PC-3 (cell line): ENCODE data around the gene TSSK2. TPM values are rescaled to one million over a fixed set of nuclear protein-coding genes. Genes with fewer than 3 reads are reported as not detected.

ENCODE experiments used
- ATAC-seq: fragments of 200-7000 bp; cut with Tn5 transposase; 2 replicates; pipeline ENCODE4 v1.9.1; 2020; ENCODE audit warnings: mild to moderate bottlenecking, moderate library complexity
- BruUV-seq: library from RNA; stranded (reverse); fragments of 400-500 nt; replicated peaks from 2 replicates; lab custom pipeline; 2021; lab: Mats Ljungman, UMichigan
- CTCF ChIA-PET: fragments of 300-600 bp; sonication (Branson Sonifier 250); formaldehyde crosslinking; loops from one replicate; lab custom pipeline; 2022; ENCODE audit warnings: antibody characterized with exemption; lab: Charles Lee
- POLR2A ChIA-PET: fragments of 300-600 bp; sonication (Branson Sonifier 250); formaldehyde crosslinking; loops from one replicate; lab custom pipeline; 2022; ENCODE audit warnings: antibody characterized with exemption; ENCODE audit not compliant: unreplicated experiment; lab: Charles Lee
- DNase-seq: peaks from one replicate; pipeline ENCODE4 v3.0.0-alpha.2; 2015
- H2AFZ ChIP-seq: fragments of 300-600 bp; sonication (generic); 2 replicates; pipeline ENCODE4 v1.6.0; 2016; ENCODE audit warnings: antibody characterized with exemption, low read length
- H3F3A ChIP-seq: fragments of 300-600 bp; sonication (generic); one replicate; pipeline ENCODE4 v1.6.0; 2017; ENCODE audit warnings: antibody characterized with exemption, low read length, control low read depth, mild to moderate bottlenecking; ENCODE audit not compliant: unreplicated experiment
- H3K27ac ChIP-seq: fragments of 300-600 bp; sonication (generic); 2 replicates; pipeline ENCODE4 v1.5.1; 2016; ENCODE audit warnings: mild to moderate bottlenecking, low read length
- H3K27me3 ChIP-seq: fragments of 300-600 bp; sonication (generic); 2 replicates; pipeline ENCODE4 v1.6.1; 2016; ENCODE audit warnings: low read length, mixed read lengths
- H3K36me3 ChIP-seq: fragments of 300-600 bp; sonication (generic); 2 replicates; pipeline ENCODE4 v1.6.1; 2016; ENCODE audit warnings: low read depth, mixed run types, low read length, mixed read lengths
- H3K4me1 ChIP-seq: fragments of 300-600 bp; sonication (generic); 2 replicates; pipeline ENCODE4 v1.5.1; 2016; ENCODE audit warnings: low read length; ENCODE audit not compliant: insufficient read depth
- H3K4me2 ChIP-seq: fragments of 300-600 bp; sonication (generic); 2 replicates; pipeline ENCODE4 v1.6.0; 2016; ENCODE audit warnings: low read length
- H3K4me3 ChIP-seq: fragments of 300-600 bp; sonication (generic); 2 replicates; pipeline ENCODE4 v1.5.1; 2016; ENCODE audit warnings: mild to moderate bottlenecking, low read length, mixed read lengths
- H3K79me2 ChIP-seq: fragments of 300-600 bp; sonication (generic); 2 replicates; pipeline ENCODE4 v1.6.1; 2017; ENCODE audit warnings: low read length, mixed read lengths
- H3K9ac ChIP-seq: fragments of 300-600 bp; sonication (generic); 2 replicates; pipeline ENCODE4 v1.6.0; 2016; ENCODE audit warnings: mild to moderate bottlenecking, low read length
- H3K9me2 ChIP-seq: fragments of 300-600 bp; sonication (generic); replicated peaks from 2 replicates; pipeline ENCODE4 v1.6.1; 2016; ENCODE audit warnings: mixed run types, low read length, mixed read lengths
- H3K9me3 ChIP-seq: fragments of 300-600 bp; sonication (generic); 2 replicates; pipeline ENCODE4 v1.6.1; 2016; ENCODE audit warnings: low read length, mixed read lengths
- H4K20me1 ChIP-seq: fragments of 300-600 bp; sonication (generic); 2 replicates; pipeline ENCODE4 v1.6.1; 2016; ENCODE audit warnings: low read length, mixed read lengths
- EZH2 ChIP-seq: fragments of 300-600 bp; sonication (generic); IDR thresholded peaks from one replicate; pipeline ENCODE4 v1.6.1; 2017; ENCODE audit warnings: antibody characterized with exemption, mild to moderate bottlenecking, low read length; ENCODE audit not compliant: unreplicated experiment
- EZH2phosphoT487 ChIP-seq: fragments of 300-600 bp; sonication (generic); IDR thresholded peaks from 2 replicates; pipeline ENCODE4 v1.6.1; 2018; ENCODE audit warnings: mild to moderate bottlenecking, antibody characterized with exemption, low read length, borderline replicate concordance
- intact Hi-C: fragments of 100-400 bp; cut with micrococcal nuclease; formaldehyde crosslinking; loops from 2 replicates; pipeline ENCODE4 v1.9.0; 2023
- total RNA-seq: library from RNA; depleted of rRNA; stranded (reverse); fragments of >200 nt; gene quantifications from 2 replicates; pipeline ENCODE4 v1.2.3, GENCODE V29; 2014
- TF ChIP-seq, protein P1 (sequence below): fragments of 300-600 bp; sonication (generic); conservative IDR thresholded peaks from 2 replicates; pipeline ENCODE4 v1.5.1; 2017; ENCODE audit warnings: antibody characterized with exemption, low read depth, mild to moderate bottlenecking, low read length

The TSSK2 gene
- total RNA-seq, 1 experiment from 2014 or later: not detected

DNA sequence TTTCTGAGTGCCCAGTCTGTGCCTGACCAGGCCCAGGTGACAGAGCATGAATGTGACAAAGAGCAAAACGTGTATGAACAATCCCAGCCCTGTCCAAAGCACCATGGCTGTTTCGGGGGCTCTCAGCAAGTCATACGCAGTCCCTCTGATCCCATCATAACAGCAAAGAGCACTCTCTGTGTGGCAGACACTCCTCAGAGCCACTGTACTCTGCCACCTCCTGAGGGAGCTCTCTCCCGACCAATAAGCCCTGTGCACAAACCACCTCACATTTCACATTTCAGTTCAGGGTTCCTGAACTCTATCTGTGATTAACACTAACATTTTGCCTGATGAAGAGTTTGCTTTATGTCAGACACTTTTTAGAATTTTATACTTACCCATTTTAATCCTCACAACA, 15.5 kb upstream of the TSSK2 start:
- Histone ChIP-seq H3K79me2 (peaks cover 86% of the 10 kb centered on the region), H4K20me1 (peaks cover 53% of the 10 kb centered on the region; the same call in 1 of the 2 replicates), H3K9me3 (no peaks in the 10 kb centered on the region), H3K9ac (no peak overlapping the region), H3F3A (no peaks in the 10 kb centered on the region), H3K4me1 (peaks cover 11% of the 10 kb centered on the region), H2AFZ (no peak overlapping the region), H3K4me3 (no peak overlapping the region), H3K9me2 (no peaks in the 10 kb centered on the region), H3K27me3 (no peaks in the 10 kb centered on the region), H3K36me3 (no peaks in the 10 kb centered on the region), H3K27ac (no peak overlapping the region), H3K4me2 (no peak overlapping the region)
- intact Hi-C loops: no loop called here
- ChIA-PET CTCF (no interaction called here), POLR2A (no interaction called here)
- no peak for DNase-seq
- no TSS peak for BruUV-seq
- ATAC-seq: peak; percentile 45; the same call in 1 of the 2 replicates
- no peak for TF ChIP-seq EZH2phosphoT487
- TF ChIP-seq, protein P1, sequence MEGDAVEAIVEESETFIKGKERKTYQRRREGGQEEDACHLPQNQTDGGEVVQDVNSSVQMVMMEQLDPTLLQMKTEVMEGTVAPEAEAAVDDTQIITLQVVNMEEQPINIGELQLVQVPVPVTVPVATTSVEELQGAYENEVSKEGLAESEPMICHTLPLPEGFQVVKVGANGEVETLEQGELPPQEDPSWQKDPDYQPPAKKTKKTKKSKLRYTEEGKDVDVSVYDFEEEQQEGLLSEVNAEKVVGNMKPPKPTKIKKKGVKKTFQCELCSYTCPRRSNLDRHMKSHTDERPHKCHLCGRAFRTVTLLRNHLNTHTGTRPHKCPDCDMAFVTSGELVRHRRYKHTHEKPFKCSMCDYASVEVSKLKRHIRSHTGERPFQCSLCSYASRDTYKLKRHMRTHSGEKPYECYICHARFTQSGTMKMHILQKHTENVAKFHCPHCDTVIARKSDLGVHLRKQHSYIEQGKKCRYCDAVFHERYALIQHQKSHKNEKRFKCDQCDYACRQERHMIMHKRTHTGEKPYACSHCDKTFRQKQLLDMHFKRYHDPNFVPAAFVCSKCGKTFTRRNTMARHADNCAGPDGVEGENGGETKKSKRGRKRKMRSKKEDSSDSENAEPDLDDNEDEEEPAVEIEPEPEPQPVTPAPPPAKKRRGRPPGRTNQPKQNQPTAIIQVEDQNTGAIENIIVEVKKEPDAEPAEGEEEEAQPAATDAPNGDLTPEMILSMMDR: peak; percentile 35

DNA sequence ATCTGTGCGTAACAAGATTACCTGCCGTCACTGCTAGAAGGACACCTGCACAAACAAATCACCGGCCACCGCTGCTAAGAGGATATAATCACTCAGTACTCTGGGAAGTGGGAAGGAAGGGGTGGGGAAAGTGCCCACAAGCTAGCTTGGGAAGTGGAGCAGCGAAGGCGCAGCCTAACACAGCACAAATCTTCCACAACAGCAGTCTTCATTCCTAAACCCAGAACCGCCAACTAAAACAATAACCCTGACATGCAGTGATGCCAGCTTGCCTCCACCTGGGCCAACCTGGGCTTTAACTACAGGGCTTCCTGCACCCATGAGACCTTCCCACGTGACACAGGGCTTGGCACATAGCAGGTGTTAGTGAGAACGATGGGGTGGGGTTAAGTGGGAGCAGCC, 14.0 kb upstream of the TSSK2 start:
- peaks cover 50% of the 10 kb centered on the region; the same call in 1 of the 2 replicates for H4K20me1 ChIP-seq
- H3K79me2 ChIP-seq: peaks cover 86% of the 10 kb centered on the region
- no peak overlapping the region for H3K9ac ChIP-seq
- H3K27me3 ChIP-seq: no peaks in the 10 kb centered on the region
- H3K4me2 ChIP-seq: no peak overlapping the region
- ChIA-PET POLR2A (no interaction called here), CTCF (no interaction called here)
- intact Hi-C loops: no loop called here
- no peak overlapping the region for H2AFZ ChIP-seq
- BruUV-seq: no TSS peak
- no peak for ATAC-seq
- peaks cover 13% of the 10 kb centered on the region for H3K4me1 ChIP-seq
- TF ChIP-seq, protein P1: no peak
- TF ChIP-seq EZH2 (no peak), EZH2phosphoT487 (no peak)
- H3K4me3 ChIP-seq: no peak overlapping the region
- no peaks in the 10 kb centered on the region for H3K36me3 ChIP-seq
- no peak overlapping the region for H3K27ac ChIP-seq
- no peaks in the 10 kb centered on the region for H3K9me3 ChIP-seq
- no peak for DNase-seq
- H3F3A ChIP-seq: no peaks in the 10 kb centered on the region
- no peaks in the 10 kb centered on the region for H3K9me2 ChIP-seq

DNA sequence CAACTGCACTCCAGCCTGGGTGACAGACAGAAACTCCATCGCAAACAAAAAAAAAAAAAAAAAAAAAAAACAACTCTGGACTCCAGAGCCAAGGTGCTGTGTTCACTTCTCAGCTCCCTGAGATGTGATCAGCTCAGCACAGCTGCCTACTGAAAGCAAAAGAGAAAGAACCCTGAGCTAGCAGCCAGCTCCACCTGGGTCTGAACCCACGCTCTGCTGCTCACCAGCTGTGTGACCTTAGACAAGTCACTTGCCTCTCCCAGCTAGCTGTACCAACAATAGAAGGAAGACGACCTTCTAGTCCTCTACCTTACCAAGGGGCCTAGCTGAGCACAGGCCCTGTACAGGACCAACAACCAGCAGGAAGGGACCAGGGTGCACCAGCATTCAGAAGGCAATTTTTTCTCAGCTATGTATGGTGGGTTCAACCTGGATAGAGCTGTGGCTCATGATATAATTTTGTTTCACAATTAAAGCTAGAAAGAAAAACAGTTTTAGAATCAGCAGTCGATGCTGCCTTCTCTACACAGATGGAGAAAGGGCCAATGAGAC, 12.7 kb upstream of the TSSK2 start:
- Histone ChIP-seq H3K36me3 (no peaks in the 10 kb centered on the region), H3F3A (no peaks in the 10 kb centered on the region), H3K4me1 (peaks cover 13% of the 10 kb centered on the region), H3K27ac (no peak overlapping the region), H2AFZ (no peak overlapping the region), H3K27me3 (no peaks in the 10 kb centered on the region), H3K79me2 (peaks cover 83% of the 10 kb centered on the region), H4K20me1 (peaks cover 50% of the 10 kb centered on the region; the same call in 1 of the 2 replicates), H3K4me2 (no peak overlapping the region), H3K9me3 (no peaks in the 10 kb centered on the region), H3K4me3 (no peak overlapping the region), H3K9me2 (no peaks in the 10 kb centered on the region), H3K9ac (no peak overlapping the region)
- DNase-seq (no peak), ATAC-seq (no peak)
- intact Hi-C loops: no loop called here
- CTCF ChIA-PET: no interaction called here
- POLR2A ChIA-PET: no interaction called here
- TF ChIP-seq, protein P1: no peak
- no peak for TF ChIP-seq EZH2
- no peak for TF ChIP-seq EZH2phosphoT487
- BruUV-seq: no TSS peak
